Activated T-cell treated with anti-CD3 and anti-CD28 coated beads, Interleukin-2, amount 50 U/mL, for 4 hours (primary cell): ENCODE measurements around the gene TIMM22. TPM values are rescaled to one million over a fixed set of nuclear protein-coding genes. Genes with fewer than 3 reads are reported as not detected.

Source experiments
- total RNA-seq, 3 donors: library from RNA; stranded (reverse); gene quantifications; one replicate each; pipeline ENCODE4 v1.2.1, GENCODE V29; 2021

Gene TIMM22
- total RNA-seq, 3 donors from 2014 or later: 21.6 to 22.5 (median 22.1) TPM

Other genes with a start within 250 kb of the TIMM22 start
- 10 to 100 TPM; 71.6 to 86.8 (median 79.5) TPM for gene GEMIN4, start 244.9 kb upstream of the TIMM22 start, total RNA-seq
- 10 to 100 TPM; 63.7 to 71.9 (median 69.7) TPM for gene GLOD4, start 214.8 kb upstream of the TIMM22 start, total RNA-seq
- 10 to 100 TPM; 42.3 to 46.9 (median 44.4) TPM for gene MRM3, start 214.8 kb upstream of the TIMM22 start, total RNA-seq
- gene NXN, start 17.4 kb upstream of the TIMM22 start, total RNA-seq: under 1 TPM; 0.18 to 0.49 (median 0.18) TPM
- 10 to 100 TPM; 41.0 to 44.7 (median 43.3) TPM for gene ABR, start 182.9 kb downstream of the TIMM22 start, total RNA-seq